ENCODE data around the gene TIMM44. TPM values are rescaled to one million over a fixed set of nuclear protein-coding genes. Genes with fewer than 3 reads are reported as not detected.
A peak's percentile ranks its signal among the peaks of the same experiment; 100 is the strongest.
"Not testable (repeated sequence)": the region's sequence is repeated elsewhere in the genome, so short reads cannot be mapped to it uniquely, and the experiment has no call there.

TIMM44 gene
- total RNA-seq, 3 donors from 2014 or later, result 55.5 to 80.4 (median 63.4) TPM

DNA sequence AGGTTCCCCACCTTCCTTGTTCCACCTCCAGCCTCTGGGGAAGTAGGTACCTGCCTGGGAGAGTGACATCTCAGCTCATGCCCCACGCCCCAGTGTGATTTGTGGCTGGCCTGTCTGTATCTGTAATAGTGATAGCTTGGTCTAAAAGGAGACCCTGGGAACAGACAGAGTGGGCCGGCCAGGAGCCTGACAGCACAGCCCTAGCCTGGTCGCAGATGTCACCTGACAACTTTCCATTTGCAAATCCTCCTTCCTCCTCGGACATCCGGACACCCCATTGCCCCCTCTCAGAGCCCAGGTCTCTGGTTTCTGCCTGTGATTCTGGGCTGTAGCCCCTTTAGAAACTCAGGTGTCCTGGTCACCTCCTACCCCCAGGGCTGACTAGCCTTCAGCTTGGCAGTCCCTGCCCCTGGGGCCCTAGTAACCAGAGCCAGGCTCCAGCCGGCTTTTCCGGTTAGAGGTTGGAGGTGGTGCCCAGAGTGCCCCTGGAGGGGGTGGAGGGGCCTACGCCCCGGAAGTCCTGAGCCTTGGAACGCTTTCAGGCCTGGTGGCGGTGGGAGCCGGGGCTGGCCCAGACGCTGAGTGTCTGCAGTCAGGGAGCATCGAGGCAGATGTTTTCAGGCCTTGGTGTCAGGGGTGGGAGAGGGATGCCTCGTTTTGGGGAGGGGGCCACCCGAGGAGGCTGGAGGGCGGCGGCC is 48.7 kb downstream of the TIMM44 start:
- Histone ChIP-seq H3K4me3 (no peak overlapping the region), H3K4me1 (ENCODE audit: low read depth) (no peaks in the 10 kb centered on the region), H3K36me3 (ENCODE audit: low read depth) (no peaks in the 10 kb centered on the region), H3K9me3 (no peaks in the 10 kb centered on the region)
- intact Hi-C loops (cut with DNase I, micrococcal nuclease), result no loop called here
- DNase-seq (peak in 2 of 3 donors; percentile 64 to 66), ATAC-seq (peak; percentile 89)
- TF ChIP-seq, protein P1, sequence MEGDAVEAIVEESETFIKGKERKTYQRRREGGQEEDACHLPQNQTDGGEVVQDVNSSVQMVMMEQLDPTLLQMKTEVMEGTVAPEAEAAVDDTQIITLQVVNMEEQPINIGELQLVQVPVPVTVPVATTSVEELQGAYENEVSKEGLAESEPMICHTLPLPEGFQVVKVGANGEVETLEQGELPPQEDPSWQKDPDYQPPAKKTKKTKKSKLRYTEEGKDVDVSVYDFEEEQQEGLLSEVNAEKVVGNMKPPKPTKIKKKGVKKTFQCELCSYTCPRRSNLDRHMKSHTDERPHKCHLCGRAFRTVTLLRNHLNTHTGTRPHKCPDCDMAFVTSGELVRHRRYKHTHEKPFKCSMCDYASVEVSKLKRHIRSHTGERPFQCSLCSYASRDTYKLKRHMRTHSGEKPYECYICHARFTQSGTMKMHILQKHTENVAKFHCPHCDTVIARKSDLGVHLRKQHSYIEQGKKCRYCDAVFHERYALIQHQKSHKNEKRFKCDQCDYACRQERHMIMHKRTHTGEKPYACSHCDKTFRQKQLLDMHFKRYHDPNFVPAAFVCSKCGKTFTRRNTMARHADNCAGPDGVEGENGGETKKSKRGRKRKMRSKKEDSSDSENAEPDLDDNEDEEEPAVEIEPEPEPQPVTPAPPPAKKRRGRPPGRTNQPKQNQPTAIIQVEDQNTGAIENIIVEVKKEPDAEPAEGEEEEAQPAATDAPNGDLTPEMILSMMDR (IDR thresholded peaks at IDR 0.05), result no peak

- H3K4me3 ChIP-seq; H3K4me1 ChIP-seq (ENCODE audit: low read depth); intact Hi-C loops (cut with DNase I, micrococcal nuclease); H3K9me3 ChIP-seq; DNase-seq; ATAC-seq; H3K36me3 ChIP-seq (ENCODE audit: low read depth): not testable (repeated sequence)
Observed at GRCh38 chr19:7893362-7894101, 49.9 kb downstream of the TIMM44 start.

GRCh38 chr19:7888826-7889217 is 54.6 kb downstream of the TIMM44 start:
- Histone ChIP-seq H3K4me1 (ENCODE audit: low read depth) (peaks cover 3% of the 10 kb centered on the region), H3K4me3 (no peak overlapping the region), H3K9me3 (no peaks in the 10 kb centered on the region), H3K36me3 (ENCODE audit: low read depth) (no peaks in the 10 kb centered on the region)
- TF ChIP-seq, protein P1 (IDR thresholded peaks at IDR 0.05), result no peak
- intact Hi-C loops (cut with DNase I, micrococcal nuclease), result no loop called here
- ATAC-seq (no peak), DNase-seq (no peak)

DNA sequence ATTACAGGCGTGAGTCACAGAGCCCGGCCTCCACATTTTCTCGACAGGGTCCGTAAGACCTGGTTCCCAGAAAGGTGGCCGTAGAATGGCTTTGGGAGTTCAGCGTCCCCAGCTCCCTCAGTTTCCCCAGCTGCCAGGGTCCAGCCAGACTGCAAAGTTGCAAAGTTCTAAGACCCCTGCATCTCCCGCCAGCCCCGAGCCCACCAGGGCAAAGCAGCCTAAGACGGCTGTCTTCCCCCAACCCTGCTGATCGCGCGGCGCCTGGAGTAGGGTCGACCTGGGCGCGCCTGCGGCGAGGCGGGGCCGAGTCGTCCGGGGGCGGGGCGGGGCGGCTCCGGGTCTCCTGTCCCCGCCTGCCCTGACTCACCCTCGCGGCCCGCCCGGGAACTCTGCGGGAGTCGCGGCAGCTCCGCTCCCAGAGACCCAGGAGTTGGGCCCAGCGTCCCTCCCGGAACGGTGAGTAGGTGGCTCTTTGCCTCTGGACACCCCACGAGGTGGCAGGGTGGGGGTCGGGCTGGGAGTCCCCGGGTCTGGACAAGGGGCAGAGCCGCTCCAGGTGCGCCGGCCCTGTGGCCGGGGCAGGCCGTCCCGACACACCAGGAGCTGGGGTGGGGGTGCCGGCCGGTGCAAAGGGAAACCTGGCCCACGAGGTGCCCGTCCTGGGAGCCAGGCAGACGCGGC is 55.2 kb downstream of the TIMM44 start, which contains the start of gene LRRC8E:
TSS of gene LRRC8E (plus strand) at position 366 of the 681 bp plus-strand sequence. CDS start 7,094 bp downstream, outside the sequence.
- TF ChIP-seq, protein P1 (IDR thresholded peaks at IDR 0.05), result no peak
- intact Hi-C loops (cut with DNase I, micrococcal nuclease), result no loop called here
- Histone ChIP-seq H3K36me3 (ENCODE audit: low read depth) (no peaks in the 10 kb centered on the region), H3K4me1 (ENCODE audit: low read depth) (peaks cover 3% of the 10 kb centered on the region), H3K4me3 (no peak within 1 kb of the TSS), H3K9me3 (no peaks in the 10 kb centered on the region)
- ATAC-seq (peak; percentile 98), DNase-seq (peak; percentile 70 to 82 (median 70))

DNA sequence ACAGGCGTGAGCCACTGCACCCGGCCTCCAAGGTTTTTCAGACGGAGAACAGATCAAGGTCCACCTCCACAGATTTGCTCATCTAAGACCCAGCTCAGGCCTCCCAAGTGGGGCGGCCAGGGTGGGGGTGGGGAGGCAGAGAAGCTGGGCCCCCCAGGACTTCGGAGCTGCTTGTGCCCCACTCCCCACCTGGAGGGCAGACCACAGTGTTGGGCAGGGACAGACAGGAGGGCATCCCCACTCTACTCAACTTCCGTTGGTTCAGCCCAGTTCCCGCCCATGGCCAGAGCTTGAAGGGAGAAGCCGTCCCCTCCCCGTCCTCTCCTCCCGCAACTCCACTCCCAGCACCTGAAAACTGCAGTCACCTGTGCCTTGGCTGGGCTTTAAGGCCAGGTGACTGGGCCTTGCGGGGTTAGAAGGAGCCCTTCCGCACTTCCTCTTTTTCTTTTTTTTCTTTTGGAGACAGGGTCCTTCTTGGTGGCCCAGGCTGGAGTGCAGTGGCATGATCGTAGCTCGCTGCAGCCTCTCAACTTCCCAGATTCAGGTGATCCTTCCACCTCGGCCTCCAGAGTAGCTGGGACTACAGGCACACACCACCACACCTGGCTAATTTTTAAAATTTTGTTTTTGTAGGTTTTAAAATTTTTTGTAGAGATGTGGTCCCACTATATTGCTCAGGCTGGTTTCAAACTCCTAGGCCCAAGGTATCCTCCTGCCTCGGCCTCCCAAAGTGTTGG is 55.9 kb downstream of the TIMM44 start:
- DNase-seq, result no peak
- Histone ChIP-seq H3K9me3 (no peaks in the 10 kb centered on the region), H3K4me1 (ENCODE audit: low read depth) (peaks cover 3% of the 10 kb centered on the region), H3K4me3 (no peak overlapping the region), H3K36me3 (ENCODE audit: low read depth) (no peaks in the 10 kb centered on the region)
- ATAC-seq, result no peak
- TF ChIP-seq, protein P1 (IDR thresholded peaks at IDR 0.05), result no peak
- intact Hi-C loops (cut with DNase I, micrococcal nuclease), result no loop called here

Measured in mucosa of descending colon (tissue), 3 donors.